ENCODE results near the gene KCNK18.

Gene KCNK18

DNA sequence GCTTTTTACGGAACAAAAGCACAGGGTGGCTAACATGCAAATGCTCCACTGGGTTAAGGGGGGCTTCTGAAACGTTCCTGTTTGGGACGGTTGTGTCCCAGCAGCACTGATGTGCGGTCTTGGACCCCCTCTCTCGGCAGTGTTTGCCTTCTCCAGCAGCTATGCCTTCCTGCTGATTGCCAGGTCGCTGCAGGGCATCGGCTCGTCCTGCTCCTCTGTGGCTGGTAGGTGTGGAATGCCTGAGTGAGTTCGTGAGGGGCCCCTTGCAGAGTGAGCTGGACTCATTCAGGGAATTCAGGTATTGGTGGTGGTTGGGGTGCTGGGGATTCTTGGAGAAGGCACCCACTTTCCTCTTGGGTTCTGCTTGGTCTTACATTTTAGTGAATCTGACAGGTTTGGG is 56.6 kb downstream of the KCNK18 start:
- TF ChIP-seq, protein P1, sequence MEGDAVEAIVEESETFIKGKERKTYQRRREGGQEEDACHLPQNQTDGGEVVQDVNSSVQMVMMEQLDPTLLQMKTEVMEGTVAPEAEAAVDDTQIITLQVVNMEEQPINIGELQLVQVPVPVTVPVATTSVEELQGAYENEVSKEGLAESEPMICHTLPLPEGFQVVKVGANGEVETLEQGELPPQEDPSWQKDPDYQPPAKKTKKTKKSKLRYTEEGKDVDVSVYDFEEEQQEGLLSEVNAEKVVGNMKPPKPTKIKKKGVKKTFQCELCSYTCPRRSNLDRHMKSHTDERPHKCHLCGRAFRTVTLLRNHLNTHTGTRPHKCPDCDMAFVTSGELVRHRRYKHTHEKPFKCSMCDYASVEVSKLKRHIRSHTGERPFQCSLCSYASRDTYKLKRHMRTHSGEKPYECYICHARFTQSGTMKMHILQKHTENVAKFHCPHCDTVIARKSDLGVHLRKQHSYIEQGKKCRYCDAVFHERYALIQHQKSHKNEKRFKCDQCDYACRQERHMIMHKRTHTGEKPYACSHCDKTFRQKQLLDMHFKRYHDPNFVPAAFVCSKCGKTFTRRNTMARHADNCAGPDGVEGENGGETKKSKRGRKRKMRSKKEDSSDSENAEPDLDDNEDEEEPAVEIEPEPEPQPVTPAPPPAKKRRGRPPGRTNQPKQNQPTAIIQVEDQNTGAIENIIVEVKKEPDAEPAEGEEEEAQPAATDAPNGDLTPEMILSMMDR (IDR thresholded peaks at IDR 0.05; ENCODE audit: low read depth, low read length): no peak
- no peak for DNase-seq (ENCODE audit: low read depth in 2 of 2)
- no peak overlapping the region for H3K4me3 ChIP-seq (replicated peaks in 1 of 2; ENCODE audit: low read depth in 2 of 2, low read length in 2 of 2)

DNA sequence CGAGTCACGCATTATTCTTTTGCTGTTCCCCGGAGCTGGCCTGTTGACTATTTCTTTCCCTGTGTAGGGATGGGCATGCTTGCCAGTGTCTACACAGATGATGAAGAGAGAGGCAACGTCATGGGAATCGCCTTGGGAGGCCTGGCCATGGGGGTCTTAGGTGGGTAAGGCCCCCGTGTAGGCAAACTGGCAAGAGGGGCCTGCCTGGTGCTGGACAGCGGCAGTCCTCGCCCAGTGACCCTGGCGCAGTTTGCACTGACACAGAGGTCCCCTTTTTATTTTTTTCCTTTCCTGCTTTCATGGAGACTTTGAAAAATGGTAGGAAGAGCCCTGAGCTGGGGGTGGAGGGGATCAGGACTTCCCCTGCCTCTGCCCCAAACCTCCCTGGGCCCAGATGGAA is 57.0 kb downstream of the KCNK18 start:
- TF ChIP-seq, protein P1 (IDR thresholded peaks at IDR 0.05; ENCODE audit: low read depth, low read length): no peak
- H3K4me3 ChIP-seq (replicated peaks in 1 of 2; ENCODE audit: low read depth in 2 of 2, low read length in 2 of 2): no peak overlapping the region
- no peak for DNase-seq (ENCODE audit: low read depth in 2 of 2)

DNA sequence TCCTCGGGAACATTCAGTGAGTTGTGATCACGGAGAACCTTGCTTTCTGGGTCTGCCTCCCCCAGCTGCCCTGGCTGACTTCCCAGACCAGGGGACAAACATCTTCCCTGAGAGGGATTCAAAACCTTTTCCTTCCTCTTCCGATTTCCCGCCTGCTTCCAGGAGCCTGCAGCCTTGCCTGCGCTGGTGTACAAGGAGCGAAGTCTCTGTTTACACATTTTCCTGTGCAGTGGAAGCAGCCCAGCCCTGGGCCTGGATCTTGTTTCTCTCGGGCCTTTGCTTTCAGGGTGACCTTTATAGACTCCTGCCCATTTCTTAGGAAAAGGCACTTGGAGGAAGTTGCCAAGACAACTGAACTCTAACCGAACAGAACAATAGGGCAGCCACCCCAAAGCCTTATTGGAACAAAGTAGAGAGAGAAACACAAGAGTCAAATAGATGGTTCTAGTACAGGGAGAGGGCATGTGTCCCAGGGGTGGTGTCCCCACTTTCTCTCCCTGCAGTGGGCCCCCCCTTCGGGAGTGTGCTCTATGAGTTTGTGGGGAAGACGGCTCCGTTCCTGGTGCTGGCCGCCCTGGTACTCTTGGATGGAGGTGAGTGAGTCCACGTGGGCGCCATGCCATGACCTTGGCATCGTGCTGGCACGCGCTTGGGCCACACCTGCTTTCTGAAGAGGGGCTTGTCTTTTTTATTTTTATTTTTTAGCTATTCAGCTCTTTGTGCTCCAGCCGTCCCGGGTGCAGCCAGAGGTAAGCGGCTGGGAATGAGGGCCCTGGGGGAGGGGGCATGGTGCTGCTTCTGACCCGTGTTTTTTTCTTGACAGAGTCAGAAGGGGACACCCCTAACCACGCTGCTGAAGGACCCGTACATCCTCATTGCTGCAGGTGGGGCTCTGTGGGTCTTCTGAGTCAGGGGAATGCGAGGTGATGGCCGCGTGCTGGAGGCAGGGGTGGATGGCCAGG is 57.8 kb downstream of the KCNK18 start:
- no peak overlapping the region for H3K4me3 ChIP-seq (replicated peaks in 1 of 2; ENCODE audit: low read depth in 2 of 2, low read length in 2 of 2)

DNA sequence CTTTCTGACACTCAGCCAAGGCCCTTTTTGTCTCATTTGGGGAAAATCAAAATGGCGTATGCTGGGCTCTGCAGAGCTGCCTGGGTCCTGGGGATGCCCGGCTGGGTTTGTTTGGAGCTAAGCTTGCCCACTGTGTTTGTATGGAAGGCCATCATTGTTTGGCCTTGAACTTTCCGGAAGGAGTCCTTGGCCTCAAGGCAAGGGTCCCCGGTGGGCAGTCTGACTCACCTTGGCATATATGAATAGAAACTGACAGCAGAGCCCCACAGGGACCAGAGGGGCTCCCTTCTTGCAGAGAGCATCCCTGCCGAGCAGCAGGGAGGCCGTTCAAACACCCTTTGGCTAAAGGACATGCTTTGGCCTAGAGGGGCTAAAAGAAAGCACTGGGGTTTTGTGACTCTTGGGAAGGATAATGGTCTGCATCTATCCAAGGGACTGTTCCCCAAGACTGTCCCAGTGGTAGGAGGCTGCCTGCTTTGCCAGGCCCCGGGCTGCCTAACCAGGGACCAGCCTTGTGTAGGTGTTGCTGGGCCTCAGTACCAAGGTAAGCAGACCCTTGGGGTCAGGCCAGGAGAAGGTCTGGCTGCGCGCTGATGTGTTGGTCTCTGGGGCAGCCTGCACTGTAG is 58.7 kb downstream of the KCNK18 start:
- H3K4me3 ChIP-seq (replicated peaks in 1 of 2; ENCODE audit: low read depth in 2 of 2, low read length in 2 of 2): no peak overlapping the region
- TF ChIP-seq, protein P1 (IDR thresholded peaks at IDR 0.05; ENCODE audit: low read depth, low read length): no peak
- DNase-seq (ENCODE audit: low read depth in 2 of 2): no peak

More for the DNA sequence above, 57.8 kb downstream of the KCNK18 start:
- TF ChIP-seq, protein P1 (IDR thresholded peaks at IDR 0.05; ENCODE audit: low read depth, low read length): no peak
- DNase-seq (ENCODE audit: low read depth in 2 of 2): no peak

DNA sequence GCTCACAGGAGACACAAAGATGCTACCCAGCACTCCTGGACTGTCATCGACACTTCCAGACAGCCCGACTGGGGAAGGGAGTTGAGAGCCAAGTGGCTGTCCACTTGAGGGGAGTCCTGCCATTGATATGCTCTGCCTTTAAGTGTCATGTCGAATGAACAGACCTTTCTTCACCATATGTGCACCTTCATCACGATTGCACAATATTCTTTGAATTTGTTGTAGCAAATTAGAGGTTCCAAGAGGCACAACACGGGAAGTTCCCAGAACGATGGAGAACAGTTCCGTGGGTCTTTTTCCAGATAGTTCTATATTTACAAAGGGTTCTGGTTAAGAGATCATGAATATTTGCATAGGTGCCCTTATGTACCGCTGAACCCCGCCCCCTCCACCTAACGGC is 59.6 kb downstream of the KCNK18 start:
- H3K4me3 ChIP-seq (replicated peaks in 1 of 2; ENCODE audit: low read depth in 2 of 2, low read length in 2 of 2): no peak overlapping the region
- TF ChIP-seq, protein P1 (IDR thresholded peaks at IDR 0.05; ENCODE audit: low read depth, low read length): no peak
- no peak for DNase-seq (ENCODE audit: low read depth in 2 of 2)

DNA sequence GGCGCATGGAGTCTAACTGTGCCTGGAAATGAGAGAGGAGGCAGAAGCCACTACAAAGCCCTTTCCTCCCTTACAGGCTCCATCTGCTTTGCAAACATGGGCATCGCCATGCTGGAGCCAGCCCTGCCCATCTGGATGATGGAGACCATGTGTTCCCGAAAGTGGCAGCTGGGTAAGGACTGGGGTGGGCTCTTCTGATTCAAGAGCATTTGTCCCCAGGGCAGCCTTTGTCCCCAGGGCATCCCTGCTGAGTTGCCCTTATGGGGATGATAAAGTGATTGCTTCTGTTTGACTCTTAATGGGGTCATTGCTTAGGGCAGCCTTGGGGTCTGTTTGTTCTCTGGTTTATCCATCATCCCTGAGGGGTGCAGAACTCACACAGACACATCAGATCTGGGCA is 60.4 kb downstream of the KCNK18 start:
- TF ChIP-seq, protein P1 (IDR thresholded peaks at IDR 0.05; ENCODE audit: low read depth, low read length): no peak
- no peak overlapping the region for H3K4me3 ChIP-seq (replicated peaks in 1 of 2; ENCODE audit: low read depth in 2 of 2, low read length in 2 of 2)
- DNase-seq (ENCODE audit: low read depth in 2 of 2): no peak

All from cardiac fibroblast (primary cell).